Trophoblast cell (in vitro differentiated cells and primary cell): Measurements from ENCODE around the gene CTPS2.

Source experiments
- DNase-seq, 2 donors: peaks; one replicate each; pipeline ENCODE4 v3.0.0-alpha.2; 2016
- H2AFZ ChIP-seq: 2 replicates; pipeline ENCODE4 v1.6.1; 2013; ENCODE audit warnings: low read length, moderate library complexity, mild to moderate bottlenecking; ENCODE audit not compliant: insufficient read depth, poor library complexity
- H2AK5ac ChIP-seq: 2 replicates; pipeline ENCODE4 v1.6.1; 2013; ENCODE audit warnings: mild to moderate bottlenecking, low read length
- H2BK120ac ChIP-seq: 2 replicates; pipeline ENCODE4 v1.6.1; 2013; ENCODE audit warnings: low read length, mild to moderate bottlenecking, moderate library complexity; ENCODE audit not compliant: insufficient read depth, poor library complexity
- H2BK12ac ChIP-seq: 2 replicates; pipeline ENCODE4 v1.6.1; 2013; ENCODE audit warnings: mild to moderate bottlenecking, low read length, moderate library complexity
- H2BK5ac ChIP-seq: 2 replicates; pipeline ENCODE4 v1.6.1; 2013; ENCODE audit warnings: low read length, low read depth, moderate library complexity, mild to moderate bottlenecking; ENCODE audit not compliant: poor library complexity
- H3K14ac ChIP-seq: 2 replicates; pipeline ENCODE4 v1.6.1; 2013; ENCODE audit warnings: mild to moderate bottlenecking, low read length
- H3K18ac ChIP-seq: 2 replicates; pipeline ENCODE4 v1.6.1; 2013; ENCODE audit warnings: mild to moderate bottlenecking, low read length
- H3K23ac ChIP-seq: 2 replicates; pipeline ENCODE4 v1.6.1; 2013; ENCODE audit warnings: low read length
- H3K27ac ChIP-seq: 2 replicates; pipeline ENCODE4 v1.5.1; 2013; ENCODE audit warnings: low read depth, mild to moderate bottlenecking, inconsistent platforms, low read length, moderate library complexity
- H3K27me3 ChIP-seq: 2 replicates; pipeline ENCODE4 v1.6.1; 2013; ENCODE audit warnings: inconsistent platforms, mild to moderate bottlenecking, low read length, moderate library complexity; ENCODE audit not compliant: insufficient read depth
- H3K36me3 ChIP-seq, 2 experiments: 1 replicate in 1 of 2; 2 replicates in 1 of 2; pipeline ENCODE4 v1.6.1; 2013; ENCODE audit warnings: low read length in 2 of 2, mild to moderate bottlenecking in 2 of 2, moderate library complexity in 1 of 2; ENCODE audit not compliant: insufficient read depth in 2 of 2, control insufficient read depth in 1 of 2
- H3K4ac ChIP-seq: 2 replicates; pipeline ENCODE4 v1.6.1; 2013; ENCODE audit warnings: low read depth, mild to moderate bottlenecking, low read length, moderate library complexity
- H3K4me1 ChIP-seq, 2 experiments: 1 replicate in 1 of 2; 2 replicates in 1 of 2; pipeline ENCODE4 v1.6.1; 2013; ENCODE audit warnings: low read length in 2 of 2, mild to moderate bottlenecking in 2 of 2, moderate library complexity in 1 of 2; ENCODE audit not compliant: insufficient read depth in 2 of 2, control insufficient read depth in 1 of 2
- H3K4me2 ChIP-seq: 2 replicates; pipeline ENCODE4 v1.6.1; 2013; ENCODE audit warnings: inconsistent platforms, mild to moderate bottlenecking, low read length, moderate library complexity
- H3K4me3 ChIP-seq: 2 replicates; pipeline ENCODE4 v1.5.1; 2013; ENCODE audit warnings: mild to moderate bottlenecking, low read depth, low read length, inconsistent platforms
- H3K79me1 ChIP-seq: one replicate; pipeline ENCODE4 v1.6.1; 2013; ENCODE audit warnings: low read length
- H3K79me2 ChIP-seq: 2 replicates; pipeline ENCODE4 v1.6.1; 2013; ENCODE audit warnings: low read length, mild to moderate bottlenecking; ENCODE audit not compliant: control insufficient read depth, insufficient read depth, poor library complexity
- H3K9ac ChIP-seq: 2 replicates; pipeline ENCODE4 v1.6.1; 2013; ENCODE audit warnings: mild to moderate bottlenecking, low read length
- H3K9me3 ChIP-seq: 2 replicates; pipeline ENCODE4 v1.6.1; 2013; ENCODE audit warnings: low read depth, mild to moderate bottlenecking, control low read depth, inconsistent platforms, low read length; ENCODE audit not compliant: insufficient read depth
- H4K12ac ChIP-seq: 2 replicates; pipeline ENCODE4 v1.6.1; 2013; ENCODE audit warnings: low read depth, mild to moderate bottlenecking, low read length, moderate library complexity
- H4K8ac ChIP-seq: 2 replicates; pipeline ENCODE4 v1.6.1; 2013; ENCODE audit warnings: low read depth, mild to moderate bottlenecking, low read length, moderate library complexity
- H4K91ac ChIP-seq: one replicate; pipeline ENCODE4 v1.6.1; 2013; ENCODE audit warnings: low read depth, mild to moderate bottlenecking, low read length, moderate library complexity
- WGBS: extraction: QIAGEN DNeasy Blood & Tissue Kit; methylation state at CpG from one replicate; pipeline ENCODE4 v1.1.7; 2013; ENCODE audit warnings: missing lambda C conversion rate; ENCODE audit not compliant: insufficient read length, insufficient coverage; ENCODE audit errors: extremely low coverage; 5-methylcytosine and 5-hydroxymethylcytosine counted together

Gene CTPS2

DNA sequence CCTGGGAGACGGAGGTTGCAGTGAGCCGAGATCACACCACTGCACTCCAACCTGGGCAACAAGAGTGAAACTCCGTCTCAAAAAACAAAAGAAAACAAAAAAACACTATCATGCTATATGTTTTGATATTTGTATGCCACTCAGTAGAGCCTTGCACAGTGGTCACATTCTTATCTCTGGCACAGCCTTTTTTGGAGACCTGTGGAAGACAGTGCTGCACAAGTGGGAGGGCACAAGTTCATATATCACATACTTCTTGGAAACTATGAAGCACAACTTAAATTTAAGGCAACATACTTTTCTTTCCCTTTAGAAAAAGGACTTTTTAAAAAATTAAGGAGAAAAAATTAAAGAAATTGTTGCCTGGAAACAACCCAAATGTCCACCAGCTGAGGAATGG, 76.9 kb downstream of the CTPS2 start:
- Histone ChIP-seq H3K4me3 (no peak overlapping the region), H3K4me2 (no peak overlapping the region), H3K9me3 (no peaks in the 10 kb centered on the region), H3K79me2 (no peaks in the 10 kb centered on the region), H3K4ac (no peak overlapping the region), H4K91ac (no peak overlapping the region), H3K79me1 (no peaks in the 10 kb centered on the region), H4K12ac (no peak overlapping the region), H2BK5ac (no peak overlapping the region), H2BK12ac (no peak overlapping the region), H3K18ac (no peak overlapping the region), H2AK5ac (no peak overlapping the region), H3K9ac (no peak overlapping the region), H3K36me3 (peaks cover 3 to 4% of the 10 kb centered on the region in 2 experiments), H4K8ac (no peak overlapping the region), H3K14ac (no peak overlapping the region), H2AFZ (no peak overlapping the region), H2BK120ac (no peak overlapping the region), H3K27ac (no peak overlapping the region), H3K4me1 (no peaks in the 10 kb centered on the region), H3K27me3 (no peaks in the 10 kb centered on the region), H3K23ac (no peak overlapping the region)
- no CpG with 5 or more reads among the region's 3 CpGs for WGBS
- DNase-seq: no peak

DNA sequence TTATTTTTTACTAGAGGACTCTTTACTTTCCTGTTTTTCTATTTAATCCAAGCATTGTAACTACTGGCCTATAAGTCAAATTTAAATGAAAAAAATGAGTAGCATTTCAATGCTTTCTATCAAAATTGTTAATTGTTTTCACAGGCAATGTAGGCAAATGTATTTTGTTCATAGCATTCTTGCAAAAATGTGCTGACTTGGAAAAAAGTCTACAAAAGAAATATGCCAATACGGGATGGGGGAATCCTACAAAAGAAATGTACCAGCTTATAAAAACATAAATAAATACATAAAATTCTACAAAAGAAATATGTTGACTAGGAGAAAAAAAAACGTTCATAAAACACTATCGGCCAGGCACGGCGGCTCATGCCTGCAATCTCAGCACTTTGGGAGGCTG, 77.4 kb downstream of the CTPS2 start:
- H2BK120ac ChIP-seq: no peak overlapping the region
- no CpG with 5 or more reads among the region's 5 CpGs for WGBS
- DNase-seq: no peak

DNA sequence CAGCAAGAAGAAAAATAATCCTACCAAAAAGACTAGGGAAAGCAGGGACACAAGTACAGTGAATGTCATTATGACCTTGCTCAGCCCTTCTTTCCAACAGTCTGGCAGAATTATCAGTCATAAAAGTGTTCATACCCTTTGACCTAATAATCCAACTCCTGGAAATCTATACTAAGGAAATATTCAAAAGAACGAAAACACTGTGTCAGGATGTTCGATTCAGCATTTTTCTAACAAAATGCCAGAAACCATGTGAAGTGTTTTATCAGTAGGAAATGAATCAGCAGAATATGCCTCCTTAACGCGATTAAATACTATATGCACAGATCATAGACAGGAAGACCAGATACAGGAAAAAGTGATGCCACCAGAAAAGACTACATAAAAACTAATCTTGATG, 78.7 kb downstream of the CTPS2 start:
- no peak overlapping the region for H3K4me3 ChIP-seq
- no peak overlapping the region for H3K9ac ChIP-seq
- H3K36me3 ChIP-seq: peaks cover 2 to 6% of the 10 kb centered on the region in 2 experiments
- H3K27ac ChIP-seq: no peak overlapping the region
- no peak for DNase-seq
- no peaks in the 10 kb centered on the region for H3K27me3 ChIP-seq
- H3K79me1 ChIP-seq: no peaks in the 10 kb centered on the region
- WGBS: no CpG with 5 or more reads among the region's 4 CpGs
- no peak overlapping the region for H4K12ac ChIP-seq
- H2AFZ ChIP-seq: no peak overlapping the region
- no peak overlapping the region for H2BK5ac ChIP-seq
- no peak overlapping the region for H2AK5ac ChIP-seq
- H3K23ac ChIP-seq: no peak overlapping the region
- H3K14ac ChIP-seq: no peak overlapping the region
- H3K4me2 ChIP-seq: no peak overlapping the region
- H3K4me1 ChIP-seq: no peaks in the 10 kb centered on the region
- no peaks in the 10 kb centered on the region for H3K9me3 ChIP-seq
- H4K91ac ChIP-seq: no peak overlapping the region
- no peak overlapping the region for H4K8ac ChIP-seq
- H2BK12ac ChIP-seq: no peak overlapping the region
- H3K18ac ChIP-seq: no peak overlapping the region
- H3K4ac ChIP-seq: no peak overlapping the region
- H3K79me2 ChIP-seq: no peaks in the 10 kb centered on the region
- no peak overlapping the region for H2BK120ac ChIP-seq

More for the DNA sequence above, 77.4 kb downstream of the CTPS2 start:
- Histone ChIP-seq H4K91ac (no peak overlapping the region), H2AK5ac (no peak overlapping the region), H3K9ac (no peak overlapping the region), H3K14ac (no peak overlapping the region), H2BK12ac (no peak overlapping the region), H4K12ac (no peak overlapping the region), H3K79me1 (no peaks in the 10 kb centered on the region), H3K18ac (no peak overlapping the region), H3K27ac (no peak overlapping the region), H3K4me3 (no peak overlapping the region), H3K79me2 (no peaks in the 10 kb centered on the region), H3K4me1 (no peaks in the 10 kb centered on the region), H3K4me2 (no peak overlapping the region), H3K23ac (no peak overlapping the region), H2AFZ (no peak overlapping the region), H3K9me3 (no peaks in the 10 kb centered on the region), H4K8ac (no peak overlapping the region), H3K36me3 (peaks cover 3 to 5% of the 10 kb centered on the region in 2 experiments), H2BK5ac (no peak overlapping the region), H3K4ac (no peak overlapping the region), H3K27me3 (no peaks in the 10 kb centered on the region)

DNA sequence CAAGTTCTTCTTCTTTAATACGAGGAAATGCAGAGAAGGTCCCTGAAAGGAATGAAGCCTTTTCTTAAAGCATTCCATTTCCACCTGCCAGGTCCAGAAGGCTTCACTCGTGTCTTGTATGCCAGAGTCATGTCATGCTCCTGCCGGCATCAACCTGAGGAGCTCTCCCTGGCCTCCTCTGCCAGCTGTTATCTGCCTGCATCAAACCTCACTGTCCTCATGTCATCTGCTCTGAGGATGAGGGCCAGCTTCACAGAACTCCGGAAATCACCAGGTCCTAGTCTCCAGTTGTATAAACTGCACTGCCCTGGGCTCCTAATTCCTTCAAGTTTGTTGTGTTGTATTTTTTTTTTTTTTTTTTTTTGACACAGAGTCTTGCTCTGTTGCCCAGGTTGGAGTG, 82.6 kb downstream of the CTPS2 start:
- Histone ChIP-seq H3K36me3 (peaks cover 0 to 6% of the 10 kb centered on the region in 2 experiments), H4K91ac (no peak overlapping the region), H3K18ac (no peak overlapping the region), H3K4ac (no peak overlapping the region), H4K12ac (no peak overlapping the region), H2AFZ (no peak overlapping the region), H3K79me2 (no peaks in the 10 kb centered on the region), H3K9ac (no peak overlapping the region), H3K27ac (no peak overlapping the region), H2BK5ac (no peak overlapping the region), H4K8ac (no peak overlapping the region), H3K4me3 (no peak overlapping the region), H3K4me1 (no peaks in the 10 kb centered on the region), H3K9me3 (no peaks in the 10 kb centered on the region), H3K23ac (no peak overlapping the region), H3K14ac (no peak overlapping the region), H2BK12ac (no peak overlapping the region), H3K27me3 (no peaks in the 10 kb centered on the region), H3K4me2 (no peak overlapping the region), H2BK120ac (no peak overlapping the region), H3K79me1 (no peaks in the 10 kb centered on the region), H2AK5ac (no peak overlapping the region)
- no peak for DNase-seq
- no CpG with 5 or more reads among the region's 4 CpGs for WGBS
